MV-4-11 (cell line): ENCODE results near the gene SMAD1.
"Not testable (repeated sequence)": the region's sequence is repeated elsewhere in the genome, so short reads cannot be mapped to it uniquely, and the experiment has no call there.

Experiments
- DNase-seq: peaks from one replicate; lab custom pipeline; 2025; lab: John Stamatoyannopoulos, UW

Gene SMAD1

DNA sequence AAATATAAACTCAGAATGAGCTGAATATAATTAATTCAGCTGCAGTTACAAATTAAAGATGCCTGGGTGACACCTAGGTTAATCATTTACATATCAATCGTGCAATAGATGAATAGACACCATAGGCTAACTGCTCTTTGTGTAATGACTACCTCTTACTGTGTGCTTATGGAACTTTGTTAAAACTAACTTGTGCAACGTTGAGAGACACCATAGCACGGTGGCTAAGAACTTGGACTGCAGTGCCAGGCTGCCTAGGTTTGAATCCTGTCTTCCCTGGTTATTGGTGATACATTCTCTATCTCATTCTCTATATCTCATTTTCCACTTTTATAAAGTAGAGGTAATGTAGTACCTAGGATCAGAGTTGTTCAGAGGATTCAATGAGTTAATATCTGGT, 46.9 kb downstream of the SMAD1 start:
- DNase-seq: no peak

DNA sequence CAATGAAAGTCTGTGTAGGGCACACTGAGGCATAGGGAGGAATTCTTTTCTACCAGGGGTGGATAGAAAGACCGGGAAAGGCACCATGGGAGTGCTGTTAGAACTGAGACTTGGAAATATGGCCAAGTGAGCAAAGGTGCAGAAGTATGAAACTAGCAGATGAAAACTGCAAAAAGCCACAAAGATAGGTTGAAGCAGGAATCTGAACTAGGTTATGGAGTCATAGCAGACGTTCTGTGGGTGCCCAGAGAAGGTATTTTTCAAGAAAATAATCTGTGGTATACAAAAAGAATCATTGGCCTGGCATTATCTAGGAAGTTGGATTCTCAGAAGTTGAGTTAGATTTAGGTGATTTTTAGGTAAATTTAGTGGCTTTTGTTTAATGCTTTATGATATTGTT, 48.5 kb downstream of the SMAD1 start:
- no peak for DNase-seq

DNA sequence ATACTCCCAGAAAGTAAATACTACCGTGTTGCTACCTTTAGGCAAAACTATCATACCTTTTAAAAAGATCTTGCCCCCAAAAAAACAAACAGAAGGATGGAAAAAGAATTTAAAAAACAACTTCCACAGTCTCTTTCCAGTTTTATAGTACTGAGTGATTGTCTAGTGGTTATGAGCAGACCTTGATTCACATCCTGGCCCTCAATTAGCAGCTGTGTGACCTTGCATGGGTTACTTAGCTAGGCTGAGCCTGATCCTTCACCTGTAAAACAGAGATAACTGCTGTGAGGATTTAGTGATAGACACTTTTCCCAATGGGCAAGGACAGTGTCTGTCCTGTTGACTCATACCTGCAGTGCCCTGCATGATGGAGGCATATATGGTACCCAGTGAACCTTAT, 49.0 kb downstream of the SMAD1 start:
- no peak for DNase-seq

DNA sequence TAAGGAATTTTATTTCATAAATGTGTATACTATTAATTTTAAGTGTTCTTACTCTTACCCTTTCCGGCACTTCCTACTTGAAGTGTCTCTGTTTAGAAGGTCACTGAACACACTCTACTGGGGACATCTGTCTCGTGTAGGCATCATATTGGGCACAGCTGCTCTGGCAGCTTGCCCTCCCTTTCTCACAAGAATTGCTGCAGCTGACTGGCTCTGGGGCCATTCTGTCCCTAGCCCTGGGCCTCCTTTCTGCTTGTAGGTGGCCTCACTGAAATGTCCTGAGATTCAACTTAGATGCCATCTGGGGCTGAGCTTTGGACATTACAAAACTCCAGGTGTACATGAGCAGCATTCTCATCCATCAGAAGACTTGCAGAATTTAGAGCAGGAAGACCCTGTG, 49.6 kb downstream of the SMAD1 start:
- DNase-seq: no peak

DNA sequence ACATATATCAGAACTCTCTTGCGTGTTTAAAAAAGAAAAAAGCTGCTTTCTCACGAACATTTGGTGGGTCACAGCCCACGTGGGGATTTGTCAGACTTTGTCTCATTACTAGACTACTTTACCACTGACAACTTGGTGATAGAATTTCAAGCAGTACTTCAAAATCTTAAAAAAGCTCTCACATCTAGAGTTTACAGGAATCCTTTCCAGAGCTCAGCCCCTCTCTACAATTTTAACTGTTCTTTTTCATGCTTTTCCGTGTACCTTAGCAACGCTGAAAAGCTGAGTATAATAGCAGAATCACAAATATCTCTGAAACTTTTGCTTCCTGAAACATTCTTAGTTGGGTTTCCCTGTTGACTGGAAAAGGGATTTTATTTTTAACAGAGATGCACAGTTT, 50.2 kb downstream of the SMAD1 start:
- no peak for DNase-seq

DNA sequence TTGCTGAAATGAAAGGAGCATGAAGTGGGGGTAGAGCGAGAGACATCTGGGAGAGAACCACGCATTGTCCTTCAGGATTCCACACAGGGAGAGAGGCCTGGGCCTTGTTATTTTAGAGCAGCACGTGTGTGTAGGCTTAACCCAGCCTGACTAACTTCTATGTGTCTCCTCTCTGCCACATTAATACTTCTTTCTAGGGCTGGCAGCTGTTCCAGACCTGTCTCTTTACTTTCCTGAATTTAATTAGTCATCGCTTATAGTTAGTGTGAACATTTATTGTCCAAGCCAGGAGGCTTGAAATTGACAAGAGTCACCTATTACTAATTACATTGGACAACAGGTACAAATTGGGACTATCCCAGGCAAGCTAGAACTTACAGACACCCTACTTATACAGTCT, 51.3 kb downstream of the SMAD1 start:
- no peak for DNase-seq

DNA sequence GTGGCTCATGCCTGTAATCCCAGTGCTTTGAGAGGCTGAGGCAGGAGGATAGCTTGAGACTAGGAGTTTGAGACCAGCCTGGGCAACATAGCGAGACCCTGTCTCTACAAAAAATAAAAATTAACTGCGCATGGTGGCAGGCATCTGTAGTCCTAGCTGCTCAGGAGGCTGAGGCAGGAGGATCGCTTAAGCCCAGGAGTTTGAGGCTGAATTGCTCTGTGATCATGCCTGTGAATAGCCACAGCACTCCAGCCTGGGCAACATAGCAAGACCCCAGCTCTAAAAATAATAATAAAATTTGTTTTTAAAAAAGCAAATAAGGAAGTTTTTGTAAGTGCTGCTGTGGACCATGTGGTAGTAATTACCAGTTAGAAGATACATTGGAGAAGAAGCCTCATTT, 51.8 kb downstream of the SMAD1 start:
- not testable (repeated sequence) for DNase-seq

DNA sequence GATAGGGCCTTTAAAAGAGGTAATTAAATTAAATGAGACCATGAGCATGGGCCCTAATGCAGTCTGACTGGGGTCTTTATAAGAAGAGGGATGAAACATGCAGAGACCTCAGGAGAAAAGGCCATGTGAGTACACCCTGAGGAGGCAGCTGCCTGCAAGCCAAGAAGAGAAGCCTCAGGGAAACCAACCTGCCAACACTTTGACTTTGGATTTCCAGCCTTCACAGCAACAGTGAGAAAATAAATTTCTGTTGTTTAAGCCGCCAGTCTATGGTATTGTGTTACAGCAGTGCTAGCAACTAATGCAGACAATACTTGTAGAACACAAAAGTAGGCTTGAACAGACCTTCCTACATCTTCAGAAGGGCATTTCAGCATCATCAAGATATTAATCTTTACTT, 52.3 kb downstream of the SMAD1 start:
- DNase-seq: no peak

DNA sequence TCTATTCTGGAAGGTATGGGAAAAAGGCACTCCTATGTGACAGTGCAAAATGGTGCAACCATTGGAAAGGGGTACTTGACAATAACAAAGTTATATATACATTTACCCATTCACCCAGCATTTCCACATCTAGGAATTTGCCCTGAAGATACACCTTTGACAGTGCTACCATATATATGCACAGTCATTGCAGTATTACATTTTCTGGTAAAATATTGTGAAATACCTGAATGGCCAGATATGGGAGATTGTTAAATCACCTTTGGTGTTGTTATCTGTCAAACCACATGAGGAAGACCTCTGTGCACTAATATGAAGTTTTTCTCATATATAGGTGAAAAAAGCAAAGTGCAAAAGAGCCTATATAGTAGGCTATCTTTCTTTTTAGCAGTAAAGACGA, 53.5 kb downstream of the SMAD1 start:
- DNase-seq: no peak

DNA sequence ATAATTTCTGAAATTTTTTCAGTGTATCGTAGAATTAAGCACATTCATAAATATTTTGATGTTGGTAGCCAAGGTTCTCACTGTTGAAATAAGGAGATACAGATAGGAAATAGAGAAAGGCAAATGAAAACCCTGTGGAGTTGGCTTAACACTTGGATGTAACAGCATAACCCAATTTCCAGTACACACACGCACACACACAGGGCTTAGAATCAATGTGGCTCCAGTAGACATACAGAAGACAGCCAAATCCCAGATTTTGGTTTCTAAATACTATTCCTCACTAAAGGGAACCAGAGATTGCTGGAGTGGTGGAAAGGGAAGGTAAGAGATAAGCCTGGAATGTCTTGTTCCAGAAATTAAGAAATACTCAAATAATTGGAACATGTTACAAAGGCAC, 54.4 kb downstream of the SMAD1 start:
- DNase-seq: no peak

DNA sequence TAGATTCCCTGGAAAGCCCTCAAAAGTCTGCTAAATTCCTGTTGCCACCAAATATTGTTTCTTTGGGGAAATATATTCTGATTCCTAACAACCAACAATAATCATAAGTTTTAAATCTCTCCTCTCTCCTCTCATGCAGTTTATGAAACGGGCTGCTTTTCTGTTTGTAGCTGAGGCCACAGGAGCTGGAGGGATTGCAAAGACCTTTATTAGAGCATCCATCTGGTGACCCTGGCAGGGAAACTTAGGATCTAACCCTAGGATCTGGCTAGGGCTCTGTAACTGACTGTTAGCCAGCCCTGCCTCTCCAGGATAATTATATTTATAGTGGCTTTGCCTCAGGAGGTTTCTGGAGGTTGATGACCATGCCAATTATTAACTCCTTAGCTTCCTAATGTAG, 56.9 kb downstream of the SMAD1 start:
- DNase-seq: no peak

DNA sequence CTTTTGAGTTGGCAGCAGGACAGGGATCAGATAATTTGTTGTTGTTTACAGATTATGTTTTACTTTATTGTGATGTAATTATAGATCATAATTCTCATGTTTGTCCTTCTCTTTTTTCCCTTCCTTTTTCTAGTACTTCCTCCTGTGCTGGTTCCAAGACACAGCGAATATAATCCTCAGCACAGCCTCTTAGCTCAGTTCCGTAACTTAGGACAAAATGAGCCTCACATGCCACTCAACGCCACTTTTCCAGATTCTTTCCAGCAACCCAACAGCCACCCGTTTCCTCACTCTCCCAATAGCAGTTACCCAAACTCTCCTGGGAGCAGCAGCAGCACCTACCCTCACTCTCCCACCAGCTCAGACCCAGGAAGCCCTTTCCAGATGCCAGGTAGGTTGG, 58.0 kb downstream of the SMAD1 start:
- no peak for DNase-seq

DNA sequence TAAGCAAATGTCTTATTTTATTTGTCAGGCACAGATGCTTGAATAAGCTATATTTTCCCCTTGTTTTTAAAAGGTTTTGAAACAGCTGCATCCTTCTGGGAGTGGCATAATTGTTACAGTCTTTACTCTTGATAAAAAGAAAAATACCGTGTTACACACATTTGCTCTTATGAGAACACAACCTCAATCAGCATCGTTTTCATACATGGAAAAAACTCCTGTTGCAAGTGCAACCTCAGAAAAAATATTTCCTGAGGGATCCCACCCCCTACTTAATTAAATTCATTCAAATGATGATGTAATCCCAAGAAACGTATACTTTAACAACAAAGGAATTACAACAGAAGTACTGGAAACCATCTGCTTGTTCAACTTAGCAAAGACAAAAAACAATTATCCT, 58.6 kb downstream of the SMAD1 start:
- DNase-seq: no peak

DNA sequence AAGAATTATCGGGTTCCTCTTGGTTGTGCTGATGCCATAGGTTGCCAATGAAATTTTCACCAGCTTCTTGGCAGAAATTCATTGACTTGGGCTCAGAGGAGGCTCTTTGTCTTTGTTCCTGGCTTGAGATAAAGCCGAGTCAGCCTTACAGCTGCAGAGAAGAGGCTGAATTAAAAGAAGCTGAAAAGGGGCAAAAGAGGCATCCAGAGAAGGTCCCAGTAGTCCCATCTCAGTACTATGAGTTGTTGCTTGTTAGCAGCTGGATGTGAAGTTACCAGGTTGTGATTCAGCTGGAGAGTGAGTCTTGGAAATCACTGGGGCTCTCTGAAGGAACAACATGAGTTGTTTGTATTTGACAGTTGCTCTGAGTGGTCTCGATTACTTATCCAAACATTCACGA, 59.7 kb downstream of the SMAD1 start:
- DNase-seq: no peak

DNA sequence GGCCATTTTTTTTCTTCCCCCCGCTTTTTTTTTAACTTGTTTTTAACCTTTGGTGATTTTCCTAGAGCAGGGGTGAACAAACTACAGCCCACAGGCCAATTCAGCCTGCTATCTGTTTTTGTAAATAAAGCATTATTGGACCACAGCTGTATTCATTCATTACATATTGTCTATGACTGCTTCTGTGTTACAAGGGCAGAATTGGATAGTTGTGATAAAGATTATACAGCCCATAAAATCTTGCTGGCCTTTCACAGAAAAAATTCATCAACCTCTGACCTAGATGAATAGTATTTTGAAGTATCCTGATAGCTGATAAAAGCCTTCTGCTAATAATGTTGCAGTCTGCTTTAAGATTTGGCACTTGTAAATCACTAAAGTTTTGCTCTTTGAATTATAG, 63.4 kb downstream of the SMAD1 start:
- DNase-seq: no peak

DNA sequence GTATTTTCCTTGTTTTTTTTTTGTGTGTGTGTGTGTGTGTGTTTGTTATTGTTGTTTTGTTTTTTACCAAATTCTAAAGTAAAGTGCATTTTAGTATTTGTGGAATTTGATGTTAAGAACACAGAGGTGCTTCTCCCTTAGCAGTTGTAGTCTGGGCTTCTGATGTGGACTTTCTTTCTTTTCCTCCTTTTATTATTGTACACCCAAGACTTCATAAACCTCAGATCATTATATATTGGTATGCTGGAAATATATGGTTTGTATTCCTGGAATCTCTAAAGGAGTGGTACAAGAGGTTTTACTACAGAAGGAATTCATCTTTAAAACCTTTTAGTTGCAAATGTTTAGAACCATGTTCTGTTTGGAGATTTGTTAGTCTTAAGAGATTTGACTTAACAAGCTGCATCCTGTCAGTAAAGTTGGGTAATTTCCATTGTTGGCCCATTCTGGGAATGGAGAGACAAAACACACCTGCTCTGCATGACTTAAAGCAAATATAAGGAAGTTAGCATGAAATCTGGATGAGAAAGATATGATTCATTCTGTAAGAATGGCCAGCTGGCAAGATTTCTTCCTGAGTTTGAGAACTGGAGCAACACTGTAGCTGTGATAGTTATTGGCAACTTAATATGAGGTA, 64.0 kb downstream of the SMAD1 start:
- DNase-seq: no peak

DNA sequence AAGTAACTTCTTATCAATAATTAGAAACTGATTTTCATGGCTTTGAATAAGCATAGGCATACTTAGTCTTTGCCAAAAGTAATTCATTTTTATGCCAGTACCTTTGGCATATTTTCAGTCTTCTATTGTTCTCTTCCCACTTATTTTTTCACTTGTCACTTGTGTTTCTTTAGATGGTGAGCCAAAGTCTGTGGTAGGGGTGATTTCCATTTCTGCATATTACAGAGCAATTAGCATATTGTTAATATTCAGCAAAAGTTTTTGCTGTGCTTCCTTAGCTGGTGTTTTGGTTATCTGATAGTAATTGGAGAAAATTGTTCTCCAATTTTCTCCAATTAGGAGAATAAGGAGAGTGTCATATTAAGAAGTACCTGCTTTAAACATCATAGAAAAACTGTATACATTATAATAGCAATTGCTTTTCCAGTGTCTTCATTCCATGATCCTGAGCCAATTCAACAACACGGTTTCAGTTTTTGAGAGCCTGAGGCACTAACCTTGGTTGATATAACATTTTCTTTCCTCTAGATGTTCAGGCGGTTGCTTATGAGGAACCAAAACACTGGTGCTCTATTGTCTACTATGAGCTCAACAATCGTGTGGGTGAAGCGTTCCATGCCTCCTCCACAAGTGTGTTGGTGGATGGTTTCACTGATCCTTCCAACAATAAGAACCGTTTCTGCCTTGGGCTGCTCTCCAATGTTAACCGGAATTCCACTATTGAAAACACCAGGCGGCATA, 64.7 kb downstream of the SMAD1 start:
- DNase-seq: no peak

DNA sequence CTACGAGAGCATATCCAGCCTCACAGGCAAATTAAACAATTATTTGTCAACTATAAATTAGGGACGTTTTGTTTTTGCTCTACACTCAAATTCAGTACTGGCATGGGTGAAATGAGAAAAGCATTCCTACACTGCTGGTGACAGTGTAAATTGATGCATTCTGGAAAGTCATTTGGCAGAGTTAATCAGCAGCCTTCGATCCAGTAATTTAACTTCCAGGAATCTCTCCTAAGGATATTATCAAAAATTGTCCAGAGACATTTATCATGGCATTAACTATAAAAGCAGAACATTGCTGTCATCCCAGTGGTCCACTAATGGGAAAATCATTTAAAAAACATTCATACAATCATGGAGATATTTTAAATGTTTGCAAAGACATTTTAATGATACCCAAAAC, 70.0 kb downstream of the SMAD1 start:
- no peak for DNase-seq

DNA sequence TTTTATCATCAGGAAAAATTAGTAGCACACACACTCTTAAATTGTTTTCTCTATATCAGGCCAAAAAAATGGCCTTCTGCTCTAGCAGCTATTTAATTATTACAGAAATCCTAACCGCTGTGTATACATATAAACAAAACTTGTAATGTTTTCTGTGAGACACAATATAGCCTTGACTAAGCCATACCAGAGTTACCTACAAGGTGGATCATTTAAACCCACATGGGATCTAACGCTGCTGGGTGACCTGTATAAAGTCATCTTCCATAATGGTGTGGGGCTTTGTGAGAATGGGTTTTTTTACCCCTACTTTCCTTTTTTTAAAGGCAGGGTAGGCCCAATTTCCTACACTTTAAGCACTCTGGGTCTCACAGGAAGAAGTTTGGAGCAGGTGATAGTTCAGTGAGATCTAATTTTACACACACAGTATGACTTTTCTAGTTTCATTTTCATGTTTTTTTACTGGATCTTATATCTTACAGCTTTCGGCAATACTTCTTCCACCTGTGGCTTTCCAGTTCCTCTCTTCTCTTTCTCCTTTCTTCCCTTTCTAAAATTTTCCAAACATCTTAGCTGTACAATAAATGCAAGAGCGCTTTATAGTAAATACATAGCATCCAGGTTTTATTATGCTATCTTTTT, 70.6 kb downstream of the SMAD1 start:
- DNase-seq: no peak

DNA sequence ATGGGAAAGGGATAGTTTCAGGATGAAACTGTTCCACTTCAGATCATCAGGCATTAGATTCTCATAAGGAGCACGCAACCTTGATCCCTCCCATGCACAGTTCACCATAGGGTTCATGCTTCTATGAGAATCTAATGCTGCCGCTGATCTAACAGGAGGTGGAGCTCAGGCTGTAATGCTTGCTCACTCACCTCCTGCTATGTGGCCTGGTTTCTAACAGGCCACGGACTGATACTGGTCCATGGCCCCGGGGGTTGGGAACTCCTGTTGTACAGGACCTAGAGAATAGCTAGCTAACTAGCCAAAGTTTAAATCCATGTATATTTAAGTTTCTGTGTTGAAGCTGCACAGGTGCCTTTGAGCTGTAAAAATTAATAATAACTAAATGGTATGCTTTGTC, 71.7 kb downstream of the SMAD1 start:
- DNase-seq: no peak

DNA sequence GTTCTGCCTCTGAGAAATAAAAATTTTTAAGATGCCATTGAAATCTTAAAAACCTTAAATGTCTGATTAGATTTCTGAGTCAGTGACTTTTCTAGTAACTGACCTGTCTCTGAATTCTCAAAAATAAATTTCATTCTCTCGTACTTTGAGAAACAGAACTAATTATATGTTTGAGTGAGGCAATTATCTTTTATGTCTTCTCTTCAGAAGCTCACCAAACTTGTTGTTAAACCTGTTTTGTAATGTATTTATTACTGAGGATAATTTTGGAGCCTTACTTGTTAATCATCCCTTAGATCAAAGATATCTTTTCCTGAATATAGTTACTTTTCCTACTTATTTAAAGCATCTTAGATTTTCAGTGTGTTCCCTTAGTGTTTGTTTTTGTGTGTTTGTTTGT, 73.0 kb downstream of the SMAD1 start:
- DNase-seq: no peak

DNA sequence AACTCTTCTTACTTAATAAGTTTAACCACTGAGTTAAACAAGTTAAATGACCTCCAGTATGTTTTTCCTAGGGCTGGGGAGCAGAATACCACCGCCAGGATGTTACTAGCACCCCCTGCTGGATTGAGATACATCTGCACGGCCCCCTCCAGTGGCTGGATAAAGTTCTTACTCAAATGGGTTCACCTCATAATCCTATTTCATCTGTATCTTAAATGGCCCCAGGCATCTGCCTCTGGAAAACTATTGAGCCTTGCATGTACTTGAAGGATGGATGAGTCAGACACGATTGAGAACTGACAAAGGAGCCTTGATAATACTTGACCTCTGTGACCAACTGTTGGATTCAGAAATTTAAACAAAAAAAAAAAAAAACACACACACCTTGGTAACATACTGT, 76.1 kb downstream of the SMAD1 start:
- DNase-seq: peak; percentile 27

DNA sequence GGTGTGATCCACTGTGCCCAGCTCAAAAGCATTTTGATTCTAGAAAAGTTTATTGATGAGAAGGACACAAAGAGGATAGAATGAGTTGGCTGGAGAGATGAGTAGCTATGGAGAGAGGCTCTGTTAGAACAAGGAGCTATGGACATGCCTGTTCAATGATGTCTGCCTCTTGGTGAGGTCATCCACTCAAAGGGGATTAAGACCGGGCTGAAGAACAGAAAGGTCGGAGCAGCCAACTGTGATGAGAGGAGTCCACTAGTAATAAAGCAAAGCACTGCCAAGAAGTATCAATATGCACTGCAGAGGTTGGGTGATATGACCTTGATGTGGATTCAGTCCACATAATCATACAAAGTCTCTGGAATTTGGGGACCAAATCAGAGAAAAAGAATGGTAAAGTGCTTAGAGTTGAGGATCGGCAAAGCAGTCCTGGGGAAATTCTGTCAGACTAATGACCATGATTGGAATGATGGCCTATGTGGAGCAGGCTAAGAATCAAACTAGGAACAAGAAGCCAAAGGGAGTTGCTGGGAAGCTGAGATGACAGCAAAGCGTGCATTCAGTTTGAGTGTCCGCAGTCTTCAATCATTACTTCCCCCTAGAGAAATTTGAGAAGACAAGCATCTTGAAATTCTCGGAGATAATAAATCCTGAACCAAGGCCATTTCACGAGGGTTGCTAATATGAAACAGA, 81.8 kb downstream of the SMAD1 start:
- no peak for DNase-seq
